Mononuclear cell (primary cell): ENCODE results near the gene UMPS. TPM values are rescaled to one million over a fixed set of nuclear protein-coding genes. Genes with fewer than 3 reads are reported as not detected.
"Not testable (repeated sequence)": the region's sequence is repeated elsewhere in the genome, so short reads cannot be mapped to it uniquely, and the experiment has no call there.

ENCODE experiments used
- H3K27me3 ChIP-seq: 2 replicates; pipeline ENCODE4 v1.6.0; 2011; ENCODE audit warnings: low read length, control low read depth; ENCODE audit not compliant: insufficient read depth
- H3K4me1 ChIP-seq: 2 replicates; pipeline ENCODE4 v1.5.1; 2011; ENCODE audit warnings: mild to moderate bottlenecking, low read length, control low read depth; ENCODE audit not compliant: insufficient read depth
- H3K4me3 ChIP-seq: 2 replicates; pipeline ENCODE4 v1.5.1; 2011; ENCODE audit warnings: mild to moderate bottlenecking, low read length, moderate library complexity
- H3K9me3 ChIP-seq: 2 replicates; pipeline ENCODE4 v1.5.1; 2011; ENCODE audit warnings: low read depth, mild to moderate bottlenecking, control low read depth, low read length
- total RNA-seq: library from RNA; depleted of rRNA; stranded (reverse); fragments of >200 nt; gene quantifications from one replicate; pipeline ENCODE4 v1.2.3, GENCODE V29; 2012

Gene UMPS
- total RNA-seq, 1 donor, result 15.4 TPM

GRCh38 chr3:124776856-124777255 is 46.6 kb downstream of the UMPS start:
- no peak overlapping the region for H3K4me3 ChIP-seq
- H3K27me3 ChIP-seq, result peaks cover 3% of the 10 kb centered on the region
- no peaks in the 10 kb centered on the region for H3K9me3 ChIP-seq
- H3K4me1 ChIP-seq, result peaks cover 9% of the 10 kb centered on the region

GRCh38 chr3:124777762-124778470 is 47.7 kb downstream of the UMPS start:
- Histone ChIP-seq H3K9me3 (no peaks in the 10 kb centered on the region), H3K4me1 (peaks cover 9% of the 10 kb centered on the region), H3K27me3 (no peaks in the 10 kb centered on the region), H3K4me3 (no peak overlapping the region)

- peaks cover 14% of the 10 kb centered on the region for H3K4me1 ChIP-seq
- H3K9me3 ChIP-seq, result no peaks in the 10 kb centered on the region
Measured at GRCh38 chr3:124779116-124779515, 48.9 kb downstream of the UMPS start.

GRCh38 chr3:124779751-124780191 is 49.5 kb downstream of the UMPS start:
- Histone ChIP-seq H3K27me3 (no peaks in the 10 kb centered on the region), H3K4me3 (no peak overlapping the region), H3K4me1 (peaks cover 20% of the 10 kb centered on the region), H3K9me3 (no peaks in the 10 kb centered on the region)

More at GRCh38 chr3:124779116-124779515, 48.9 kb downstream of the UMPS start:
- Histone ChIP-seq H3K4me3 (no peak overlapping the region), H3K27me3 (no peaks in the 10 kb centered on the region)

- no peaks in the 10 kb centered on the region for H3K9me3 ChIP-seq
- no peak overlapping the region for H3K4me3 ChIP-seq
- no peaks in the 10 kb centered on the region for H3K27me3 ChIP-seq
- H3K4me1 ChIP-seq, result peaks cover 24% of the 10 kb centered on the region
Measured at GRCh38 chr3:124780356-124780755, 50.1 kb downstream of the UMPS start.

- Histone ChIP-seq H3K4me1 (peaks cover 24% of the 10 kb centered on the region), H3K27me3 (no peaks in the 10 kb centered on the region), H3K9me3 (no peaks in the 10 kb centered on the region), H3K4me3 (no peak overlapping the region)
Measured at GRCh38 chr3:124780761-124781475, 50.7 kb downstream of the UMPS start.

- no peaks in the 10 kb centered on the region for H3K27me3 ChIP-seq
- H3K9me3 ChIP-seq, result no peaks in the 10 kb centered on the region
- H3K4me3 ChIP-seq, result no peak overlapping the region
- H3K4me1 ChIP-seq, result peaks cover 24% of the 10 kb centered on the region
Measured at GRCh38 chr3:124781476-124782376, 51.5 kb downstream of the UMPS start.

GRCh38 chr3:124782377-124782712 is 52.1 kb downstream of the UMPS start:
- peaks cover 24% of the 10 kb centered on the region for H3K4me1 ChIP-seq
- not testable (repeated sequence) for H3K27me3 ChIP-seq, H3K9me3 ChIP-seq, H3K4me3 ChIP-seq

- Histone ChIP-seq H3K4me3 (no peak overlapping the region), H3K9me3 (no peaks in the 10 kb centered on the region), H3K27me3 (no peaks in the 10 kb centered on the region), H3K4me1 (peaks cover 24% of the 10 kb centered on the region)
Measured at GRCh38 chr3:124783696-124784095, 53.4 kb downstream of the UMPS start.

- peaks cover 24% of the 10 kb centered on the region for H3K4me1 ChIP-seq
- no peaks in the 10 kb centered on the region for H3K27me3 ChIP-seq
Measured at GRCh38 chr3:124784686-124785382, 54.6 kb downstream of the UMPS start.

GRCh38 chr3:124785973-124786372 is 55.7 kb downstream of the UMPS start:
- H3K4me1 ChIP-seq, result peaks cover 18% of the 10 kb centered on the region
- no peaks in the 10 kb centered on the region for H3K27me3 ChIP-seq
- no peaks in the 10 kb centered on the region for H3K9me3 ChIP-seq
- H3K4me3 ChIP-seq, result no peak overlapping the region

More at GRCh38 chr3:124784686-124785382, 54.6 kb downstream of the UMPS start:
- Histone ChIP-seq H3K9me3 (no peaks in the 10 kb centered on the region), H3K4me3 (no peak overlapping the region)

- Histone ChIP-seq H3K27me3 (no peaks in the 10 kb centered on the region), H3K4me1 (peaks cover 14% of the 10 kb centered on the region), H3K9me3 (no peaks in the 10 kb centered on the region), H3K4me3 (no peak overlapping the region)
Measured at GRCh38 chr3:124786511-124787241, 56.4 kb downstream of the UMPS start.

GRCh38 chr3:124787476-124788195 is 57.4 kb downstream of the UMPS start:
- no peaks in the 10 kb centered on the region for H3K27me3 ChIP-seq
- no peak overlapping the region for H3K4me3 ChIP-seq
- no peaks in the 10 kb centered on the region for H3K9me3 ChIP-seq
- H3K4me1 ChIP-seq, result peaks cover 14% of the 10 kb centered on the region
